ENCODE data around the gene ENTREP1.

The ENTREP1 gene

DNA sequence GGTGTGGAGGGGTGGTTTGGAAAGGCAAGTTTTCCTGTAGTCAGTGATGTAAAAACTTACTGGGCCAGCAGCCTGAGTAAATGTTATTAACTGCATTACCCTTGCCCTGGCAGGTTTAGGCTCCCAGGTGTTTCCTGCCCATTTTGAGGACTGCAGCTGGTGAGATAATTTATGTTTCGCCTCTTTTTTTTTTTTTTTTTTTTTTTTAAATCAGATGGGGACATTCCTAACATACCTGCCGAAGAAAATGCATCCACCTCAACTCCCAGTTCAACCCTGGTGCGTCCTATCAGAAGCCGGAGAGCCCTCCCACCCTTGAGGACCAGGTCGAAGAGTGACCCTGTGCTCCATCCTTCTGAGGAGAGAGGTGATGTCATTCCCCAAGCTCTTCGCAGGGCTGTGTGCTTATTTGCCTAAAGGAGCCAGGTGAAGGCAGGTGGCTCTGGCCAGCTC, 60.6 kb downstream of the ENTREP1 start:
- no peak for DNase-seq (ENCODE audit: low read depth)
- no peak overlapping the region for H3K4me3 ChIP-seq (ENCODE audit: low read depth, low read length)
- TF ChIP-seq, protein P1, sequence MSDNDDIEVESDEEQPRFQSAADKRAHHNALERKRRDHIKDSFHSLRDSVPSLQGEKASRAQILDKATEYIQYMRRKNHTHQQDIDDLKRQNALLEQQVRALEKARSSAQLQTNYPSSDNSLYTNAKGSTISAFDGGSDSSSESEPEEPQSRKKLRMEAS (IDR thresholded peaks at IDR 0.05; ENCODE audit: low read depth, low read length): no peak

DNA sequence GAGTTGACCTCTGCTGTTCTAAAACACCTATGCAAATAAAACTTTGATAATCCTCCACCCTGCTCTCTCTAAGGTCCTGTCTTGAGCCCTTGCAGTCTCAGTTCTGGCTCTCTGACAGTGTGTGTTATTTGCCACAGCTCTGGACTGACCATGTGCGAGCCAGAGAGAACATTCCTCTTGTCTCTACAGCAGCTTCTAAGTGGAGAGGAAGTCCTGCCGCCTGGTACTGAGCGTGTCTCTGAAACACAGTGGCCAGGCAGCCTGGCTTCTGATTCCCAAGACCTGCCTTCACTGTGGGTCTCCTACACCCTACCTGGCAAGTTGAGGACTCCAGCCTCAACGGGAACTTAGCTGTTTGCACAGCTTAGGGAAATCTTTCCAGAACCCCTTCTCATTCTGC, 61.6 kb downstream of the ENTREP1 start:
- no peak overlapping the region for H3K4me3 ChIP-seq (ENCODE audit: low read depth, low read length)
- TF ChIP-seq POLR2A (IDR thresholded peaks at IDR 0.05; ENCODE audit: extremely low read depth, insufficient read length): no peak
- TF ChIP-seq, protein P1 (IDR thresholded peaks at IDR 0.05; ENCODE audit: low read depth, low read length): no peak
- TF ChIP-seq, protein P2, sequence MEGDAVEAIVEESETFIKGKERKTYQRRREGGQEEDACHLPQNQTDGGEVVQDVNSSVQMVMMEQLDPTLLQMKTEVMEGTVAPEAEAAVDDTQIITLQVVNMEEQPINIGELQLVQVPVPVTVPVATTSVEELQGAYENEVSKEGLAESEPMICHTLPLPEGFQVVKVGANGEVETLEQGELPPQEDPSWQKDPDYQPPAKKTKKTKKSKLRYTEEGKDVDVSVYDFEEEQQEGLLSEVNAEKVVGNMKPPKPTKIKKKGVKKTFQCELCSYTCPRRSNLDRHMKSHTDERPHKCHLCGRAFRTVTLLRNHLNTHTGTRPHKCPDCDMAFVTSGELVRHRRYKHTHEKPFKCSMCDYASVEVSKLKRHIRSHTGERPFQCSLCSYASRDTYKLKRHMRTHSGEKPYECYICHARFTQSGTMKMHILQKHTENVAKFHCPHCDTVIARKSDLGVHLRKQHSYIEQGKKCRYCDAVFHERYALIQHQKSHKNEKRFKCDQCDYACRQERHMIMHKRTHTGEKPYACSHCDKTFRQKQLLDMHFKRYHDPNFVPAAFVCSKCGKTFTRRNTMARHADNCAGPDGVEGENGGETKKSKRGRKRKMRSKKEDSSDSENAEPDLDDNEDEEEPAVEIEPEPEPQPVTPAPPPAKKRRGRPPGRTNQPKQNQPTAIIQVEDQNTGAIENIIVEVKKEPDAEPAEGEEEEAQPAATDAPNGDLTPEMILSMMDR (IDR thresholded peaks at IDR 0.05; ENCODE audit: low read depth, low read length): no peak
- no peak for TF ChIP-seq MYC (IDR thresholded peaks at IDR 0.05; ENCODE audit: low read depth, low read length)
- no peak for DNase-seq (ENCODE audit: low read depth)

DNA sequence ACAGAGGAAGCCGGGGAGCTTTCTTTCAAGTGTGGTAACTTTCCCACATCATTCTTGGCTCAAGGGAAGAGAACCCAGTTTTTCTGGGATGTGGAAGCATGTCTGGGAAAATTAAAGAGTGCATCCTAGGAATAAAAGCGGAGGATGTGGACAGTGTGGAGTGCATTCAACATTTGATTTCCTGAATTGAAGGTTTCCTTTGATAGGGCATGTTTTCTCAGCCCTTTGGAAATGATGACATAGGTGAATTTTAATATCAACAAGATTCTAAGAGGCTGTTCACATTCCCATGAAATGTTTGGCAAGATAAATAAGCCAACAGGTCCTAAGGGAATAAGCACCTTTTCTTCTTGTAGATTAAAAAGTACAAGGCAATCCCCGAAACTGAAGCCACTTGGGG, 63.6 kb downstream of the ENTREP1 start:
- TF ChIP-seq, protein P1 (IDR thresholded peaks at IDR 0.05; ENCODE audit: low read depth, low read length): no peak
- TF ChIP-seq, protein P2 (IDR thresholded peaks at IDR 0.05; ENCODE audit: low read depth, low read length): no peak
- TF ChIP-seq POLR2A (IDR thresholded peaks at IDR 0.05; ENCODE audit: extremely low read depth, insufficient read length) (no peak), MYC (IDR thresholded peaks at IDR 0.05; ENCODE audit: low read depth, low read length) (no peak)
- no peak for DNase-seq (ENCODE audit: low read depth)
- H3K4me3 ChIP-seq (ENCODE audit: low read depth, low read length): no peak overlapping the region

DNA sequence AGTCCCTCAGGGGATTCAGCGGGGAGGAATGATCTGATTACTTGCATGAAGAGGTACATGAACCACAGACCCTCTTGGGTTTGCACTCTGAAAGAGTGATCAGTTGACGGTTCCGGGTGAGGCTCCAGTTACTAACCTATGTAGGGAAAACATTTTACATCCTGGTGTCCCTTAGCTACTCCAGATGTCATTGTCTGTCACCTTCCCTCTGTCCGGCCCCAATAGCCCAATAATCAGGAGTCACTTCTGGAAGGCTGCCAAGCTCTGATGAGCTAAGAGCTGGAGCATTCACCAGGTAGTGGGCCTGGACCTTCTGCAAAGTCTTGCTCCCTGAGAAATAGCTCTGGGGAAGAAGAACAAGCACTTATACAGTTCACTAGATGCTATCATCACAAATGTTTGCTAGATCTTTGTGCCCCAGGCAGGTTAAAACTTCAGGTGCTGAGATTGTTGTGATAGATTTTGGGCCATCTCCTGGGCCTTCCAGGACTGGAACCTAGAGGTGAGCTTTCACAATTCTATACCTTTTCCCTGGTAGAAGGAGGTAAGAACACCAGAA, 64.5 kb downstream of the ENTREP1 start:
- DNase-seq (ENCODE audit: low read depth): no peak
- no peak for TF ChIP-seq POLR2A (IDR thresholded peaks at IDR 0.05; ENCODE audit: extremely low read depth, insufficient read length)
- TF ChIP-seq, protein P2 (IDR thresholded peaks at IDR 0.05; ENCODE audit: low read depth, low read length): no peak
- TF ChIP-seq MYC (IDR thresholded peaks at IDR 0.05; ENCODE audit: low read depth, low read length): no peak
- TF ChIP-seq, protein P1 (IDR thresholded peaks at IDR 0.05; ENCODE audit: low read depth, low read length): no peak
- no peak overlapping the region for H3K4me3 ChIP-seq (ENCODE audit: low read depth, low read length)

DNA sequence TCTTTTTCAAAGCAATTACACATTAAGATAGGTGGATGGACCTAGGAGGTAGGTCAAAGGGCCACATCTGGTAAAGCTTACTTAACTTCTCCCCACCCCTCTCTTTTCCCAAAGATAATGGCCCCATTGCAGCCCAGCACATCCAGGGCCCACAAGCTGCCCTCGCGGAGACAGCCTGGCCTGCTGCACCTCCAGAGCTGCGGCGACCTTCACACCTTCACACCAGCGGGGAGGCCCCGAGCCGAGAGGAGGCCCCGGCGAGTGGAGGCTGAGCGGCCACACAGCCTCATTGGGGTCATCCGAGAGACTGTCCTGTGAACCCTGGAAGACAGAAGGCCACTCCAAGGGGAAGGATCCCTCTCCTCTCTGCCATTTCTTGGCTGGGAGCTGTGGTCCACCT, 66.5 kb downstream of the ENTREP1 start:
- DNase-seq (ENCODE audit: low read depth): no peak
- TF ChIP-seq, protein P1 (IDR thresholded peaks at IDR 0.05; ENCODE audit: low read depth, low read length): no peak
- TF ChIP-seq POLR2A (IDR thresholded peaks at IDR 0.05; ENCODE audit: extremely low read depth, insufficient read length) (no peak), MYC (IDR thresholded peaks at IDR 0.05; ENCODE audit: low read depth, low read length) (no peak)
- TF ChIP-seq, protein P2 (IDR thresholded peaks at IDR 0.05; ENCODE audit: low read depth, low read length): no peak

DNA sequence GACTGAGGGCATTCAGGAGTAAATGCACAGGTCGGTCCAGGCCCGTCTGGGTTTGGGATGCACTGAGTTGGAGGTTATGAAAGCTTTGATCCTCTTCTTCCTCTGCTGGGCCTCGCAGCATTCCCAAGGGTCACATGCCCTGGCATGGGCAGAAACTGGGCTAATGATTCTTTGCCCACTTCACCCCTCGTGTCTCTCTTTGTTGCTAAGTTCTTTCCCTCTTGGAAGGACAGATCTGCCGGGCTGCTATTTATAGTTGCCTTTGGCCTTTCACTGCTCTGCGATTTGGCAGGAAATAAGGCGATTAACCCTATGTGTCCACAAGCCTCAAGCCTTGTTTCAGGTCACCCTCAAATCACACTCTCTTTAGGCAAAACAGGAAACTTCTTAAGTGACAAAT, 66.9 kb downstream of the ENTREP1 start:
- no peak for DNase-seq (ENCODE audit: low read depth)
- H3K4me3 ChIP-seq (ENCODE audit: low read depth, low read length): no peak overlapping the region
- TF ChIP-seq MYC (IDR thresholded peaks at IDR 0.05; ENCODE audit: low read depth, low read length): no peak
- TF ChIP-seq, protein P1 (IDR thresholded peaks at IDR 0.05; ENCODE audit: low read depth, low read length): no peak
- TF ChIP-seq, protein P2 (IDR thresholded peaks at IDR 0.05; ENCODE audit: low read depth, low read length): no peak
- no peak for TF ChIP-seq POLR2A (IDR thresholded peaks at IDR 0.05; ENCODE audit: extremely low read depth, insufficient read length)

More for the DNA sequence above, 66.5 kb downstream of the ENTREP1 start:
- H3K4me3 ChIP-seq (ENCODE audit: low read depth, low read length): no peak overlapping the region
